Measurements from ENCODE around the gene CDC42BPG.

DNA sequence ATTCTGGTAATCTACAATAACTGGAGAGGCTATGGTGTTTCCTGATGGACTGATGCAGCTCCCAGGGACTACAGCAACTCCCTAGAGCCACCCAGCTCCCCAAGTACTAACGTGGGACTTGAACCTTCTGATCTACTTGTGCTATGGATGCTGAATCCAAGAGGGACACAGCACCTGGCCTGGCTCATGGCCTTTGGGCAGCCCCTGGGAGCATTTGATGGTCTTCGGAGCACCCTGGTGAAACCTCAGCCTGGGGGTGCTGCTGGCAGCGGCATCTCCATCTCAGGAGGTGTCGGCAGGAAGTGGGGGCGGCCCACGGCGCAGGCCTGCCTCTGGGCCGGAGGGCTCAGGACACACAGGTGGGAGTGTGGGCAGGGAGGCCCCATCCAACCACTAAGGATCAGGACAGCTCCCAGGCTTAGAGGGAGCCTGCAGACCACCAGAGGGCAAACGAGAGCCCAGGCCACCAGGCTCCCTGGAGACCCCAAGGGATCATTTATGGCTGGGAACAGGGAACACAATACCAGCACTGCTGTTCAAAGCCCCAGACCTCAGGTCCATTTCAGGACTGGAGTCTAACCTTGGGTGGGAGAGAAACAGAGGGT, 25.2 kb upstream of the CDC42BPG start:
- no peak for TF ChIP-seq POLR2A (IDR thresholded peaks at IDR 0.05)
- TF ChIP-seq, protein P1, sequence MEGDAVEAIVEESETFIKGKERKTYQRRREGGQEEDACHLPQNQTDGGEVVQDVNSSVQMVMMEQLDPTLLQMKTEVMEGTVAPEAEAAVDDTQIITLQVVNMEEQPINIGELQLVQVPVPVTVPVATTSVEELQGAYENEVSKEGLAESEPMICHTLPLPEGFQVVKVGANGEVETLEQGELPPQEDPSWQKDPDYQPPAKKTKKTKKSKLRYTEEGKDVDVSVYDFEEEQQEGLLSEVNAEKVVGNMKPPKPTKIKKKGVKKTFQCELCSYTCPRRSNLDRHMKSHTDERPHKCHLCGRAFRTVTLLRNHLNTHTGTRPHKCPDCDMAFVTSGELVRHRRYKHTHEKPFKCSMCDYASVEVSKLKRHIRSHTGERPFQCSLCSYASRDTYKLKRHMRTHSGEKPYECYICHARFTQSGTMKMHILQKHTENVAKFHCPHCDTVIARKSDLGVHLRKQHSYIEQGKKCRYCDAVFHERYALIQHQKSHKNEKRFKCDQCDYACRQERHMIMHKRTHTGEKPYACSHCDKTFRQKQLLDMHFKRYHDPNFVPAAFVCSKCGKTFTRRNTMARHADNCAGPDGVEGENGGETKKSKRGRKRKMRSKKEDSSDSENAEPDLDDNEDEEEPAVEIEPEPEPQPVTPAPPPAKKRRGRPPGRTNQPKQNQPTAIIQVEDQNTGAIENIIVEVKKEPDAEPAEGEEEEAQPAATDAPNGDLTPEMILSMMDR (IDR thresholded peaks at IDR 0.05), result no peak

Data from body of pancreas (tissue), 4 donors.